NCI-H526 treated with DMSO at 0.1 percent for 48 hours (cell line): ENCODE data around the gene CCDC148.
"Not testable (repeated sequence)": the region's sequence is repeated elsewhere in the genome, so short reads cannot be mapped to it uniquely, and the experiment has no call there.

Experiments
- DNase-seq: peaks from one replicate; lab custom pipeline; 2025; lab: John Stamatoyannopoulos, UW

CCDC148 gene

DNA sequence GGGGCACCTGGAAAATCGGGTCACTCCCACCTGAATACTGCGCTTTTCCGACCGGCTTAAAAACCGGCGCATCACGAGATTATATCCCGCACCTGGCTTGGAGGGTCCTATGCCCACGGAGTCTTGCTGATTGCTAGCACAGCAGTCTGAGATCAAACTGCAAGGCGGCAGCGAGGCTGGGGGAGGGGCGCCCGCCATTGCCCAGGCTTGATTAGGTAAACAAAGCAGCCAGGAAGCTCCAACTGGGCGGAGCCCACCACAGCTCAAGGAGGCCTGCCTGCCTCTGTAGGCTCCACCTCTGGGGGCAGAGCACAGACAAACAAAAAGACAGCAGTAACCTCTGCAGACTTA lies 105.1 kb downstream of the CCDC148 start:
- not testable (repeated sequence) for DNase-seq

- DNase-seq = not testable (repeated sequence)
These were observed 105.6 kb downstream of the CCDC148 start for GRCh38 chr2:158350751-158351465.

- DNase-seq = no peak
These were observed 110.5 kb downstream of the CCDC148 start for GRCh38 chr2:158346032-158346431.

DNA sequence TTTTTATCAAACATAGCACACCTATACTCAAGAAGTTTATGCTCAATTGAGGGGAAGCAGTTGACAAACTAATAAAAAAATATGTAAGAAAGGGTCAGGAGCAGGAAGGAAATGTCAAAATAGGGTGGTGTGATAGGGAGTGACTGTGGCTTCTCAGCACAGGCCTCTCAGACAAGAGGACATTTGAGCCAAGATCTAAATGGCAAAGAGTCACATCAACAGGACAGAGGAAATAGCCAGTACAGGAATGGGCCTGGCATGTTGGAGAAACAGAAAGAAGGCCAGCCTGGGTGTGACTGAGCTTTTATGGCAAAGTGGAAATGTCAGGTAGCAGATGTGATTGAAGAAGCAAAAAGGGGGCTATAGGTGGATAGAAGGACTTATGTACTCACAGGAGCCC lies 117.0 kb downstream of the CCDC148 start:
- DNase-seq = no peak

- DNase-seq = no peak
These were observed 119.5 kb downstream of the CCDC148 start for GRCh38 chr2:158337018-158337417.

DNA sequence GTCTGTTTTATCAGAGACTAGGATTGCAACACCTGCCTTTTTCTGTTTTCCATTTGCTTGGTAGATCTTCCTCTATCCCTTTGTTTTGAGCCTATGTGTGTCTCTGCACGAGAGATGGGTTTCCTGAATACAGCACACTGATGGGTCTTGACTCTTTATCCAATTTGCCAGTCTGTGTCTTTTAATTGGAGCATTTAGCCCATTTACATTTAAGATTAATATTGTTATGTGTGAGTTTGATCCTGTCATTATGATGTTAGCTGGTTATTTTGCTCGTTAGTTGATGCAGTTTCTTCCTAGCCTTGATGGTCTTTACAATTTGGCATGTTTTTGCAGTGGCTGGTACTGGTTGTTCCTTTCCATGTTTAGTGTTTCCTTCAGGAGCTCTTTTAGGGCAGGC lies 124.8 kb downstream of the CCDC148 start:
- not testable (repeated sequence) for DNase-seq

GRCh38 chr2:158325782-158326340 lies 130.7 kb downstream of the CCDC148 start:
- DNase-seq = no peak

- DNase-seq = no peak
These were observed 131.3 kb downstream of the CCDC148 start for GRCh38 chr2:158325031-158325781.

- no peak for DNase-seq
These were observed 133.2 kb downstream of the CCDC148 start for GRCh38 chr2:158323381-158323780.

- DNase-seq = no peak
These were observed 135.3 kb downstream of the CCDC148 start for GRCh38 chr2:158321264-158321663.

- DNase-seq = no peak
These were observed 137.3 kb downstream of the CCDC148 start for GRCh38 chr2:158319269-158319668.

DNA sequence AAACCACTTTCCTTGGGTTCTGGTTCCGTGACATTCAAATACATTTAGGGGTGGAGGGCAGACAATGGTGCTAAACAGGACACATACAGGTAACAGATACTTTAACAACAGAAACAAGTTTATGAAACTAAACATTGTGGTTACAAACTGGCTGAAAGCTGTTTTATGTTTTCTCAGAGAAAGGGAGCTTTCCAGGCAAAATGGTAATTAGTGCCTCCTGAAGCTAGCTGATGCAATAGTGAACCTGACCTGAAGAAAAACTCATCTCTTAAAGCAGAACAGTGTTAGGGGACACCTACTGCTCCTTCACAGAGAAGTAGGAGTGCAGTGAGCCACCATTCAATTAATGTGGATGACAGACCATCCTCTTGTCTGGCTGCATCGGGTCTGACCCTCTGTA lies 138.9 kb downstream of the CCDC148 start:
- no peak for DNase-seq

DNA sequence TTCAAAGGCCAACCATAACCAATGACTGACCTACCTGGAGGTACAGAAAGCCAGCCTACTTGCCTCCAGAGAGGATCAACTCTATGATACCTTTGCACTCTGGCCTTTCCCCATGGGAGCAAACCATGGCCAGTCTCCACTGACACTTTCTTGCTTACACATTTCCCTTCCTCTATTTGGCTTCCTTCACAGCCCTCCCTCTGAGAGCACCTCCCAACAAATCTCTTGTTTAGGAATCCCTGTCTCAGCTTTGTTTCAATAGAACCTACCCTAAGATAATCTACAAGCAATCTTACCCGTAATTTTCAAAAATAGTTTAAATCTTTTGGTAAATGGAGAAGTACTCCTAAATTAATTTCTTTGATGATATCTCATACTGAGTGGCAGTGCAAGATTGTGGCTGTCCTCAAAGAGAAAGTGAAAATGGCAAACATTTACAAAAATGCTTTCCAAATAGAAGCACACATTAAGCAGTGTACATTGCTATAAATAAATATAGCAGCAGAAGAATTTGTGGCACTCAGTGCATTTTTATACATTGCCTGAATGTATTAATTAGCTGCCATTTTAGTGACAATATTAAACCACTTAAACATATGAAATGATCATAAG lies 140.6 kb downstream of the CCDC148 start:
- DNase-seq = no peak

- DNase-seq = no peak
These were observed 141.6 kb downstream of the CCDC148 start for GRCh38 chr2:158315000-158315399.

DNA sequence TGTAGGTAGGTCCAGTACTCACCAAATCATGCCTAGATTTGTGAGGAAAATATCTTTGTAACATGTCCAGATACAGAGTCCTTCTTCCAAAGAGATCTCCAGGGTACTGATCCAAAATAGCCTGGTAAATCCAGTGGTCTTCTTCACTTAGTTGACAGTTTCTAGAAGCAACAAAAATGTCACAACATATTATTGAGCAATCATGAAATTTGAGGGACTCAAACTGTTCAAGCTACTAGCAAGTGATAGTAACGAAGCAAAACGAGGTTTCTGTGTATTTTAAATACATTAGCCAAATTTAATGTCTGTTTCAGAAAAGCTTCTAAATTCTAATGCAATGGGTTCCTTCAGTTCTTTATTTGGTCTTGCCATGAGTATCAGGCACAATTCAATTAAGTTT lies 142.8 kb downstream of the CCDC148 start:
- no peak for DNase-seq

GRCh38 chr2:158312981-158313380 lies 143.6 kb downstream of the CCDC148 start:
- no peak for DNase-seq

GRCh38 chr2:158310407-158310806 lies 146.1 kb downstream of the CCDC148 start:
- DNase-seq = not testable (repeated sequence)

DNA sequence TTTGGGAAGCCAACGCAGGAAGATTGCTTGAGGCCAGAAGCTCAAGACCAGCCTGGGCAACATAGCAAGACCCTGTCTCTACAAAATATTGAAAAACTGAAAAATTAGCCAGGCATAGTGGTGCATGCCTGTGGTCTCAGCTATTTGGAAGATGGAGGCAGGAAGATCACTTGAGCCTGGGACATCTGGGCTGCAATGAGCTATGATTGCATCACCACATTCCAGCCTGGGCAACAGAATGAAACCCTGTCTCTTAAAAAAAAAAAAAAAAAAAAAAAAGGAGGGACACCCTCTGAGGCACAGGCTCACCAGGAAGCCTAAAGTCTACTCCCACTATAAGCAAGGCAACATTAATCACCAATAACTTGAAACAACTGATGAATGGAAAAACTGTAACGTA lies 151.1 kb downstream of the CCDC148 start:
- no peak for DNase-seq

DNA sequence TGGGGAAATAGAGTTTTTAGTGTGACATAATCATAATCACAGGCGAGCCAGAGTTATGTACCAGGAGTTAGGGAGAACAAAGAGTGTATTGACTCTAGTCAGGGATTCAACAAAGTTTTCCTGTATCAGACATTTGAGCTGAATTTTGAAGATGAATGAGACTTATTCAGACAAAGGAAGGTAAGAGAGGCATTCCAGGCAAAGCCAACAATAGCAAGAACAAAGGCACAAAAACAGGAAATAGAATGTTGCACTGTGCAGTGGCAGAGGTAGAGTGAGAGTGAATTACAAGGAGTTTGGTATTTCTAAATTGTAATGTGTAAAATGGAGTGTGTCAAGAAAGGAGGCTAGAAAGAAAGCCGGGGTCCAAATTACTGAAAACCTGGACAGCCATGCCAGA lies 156.2 kb downstream of the CCDC148 start:
- DNase-seq = no peak

DNA sequence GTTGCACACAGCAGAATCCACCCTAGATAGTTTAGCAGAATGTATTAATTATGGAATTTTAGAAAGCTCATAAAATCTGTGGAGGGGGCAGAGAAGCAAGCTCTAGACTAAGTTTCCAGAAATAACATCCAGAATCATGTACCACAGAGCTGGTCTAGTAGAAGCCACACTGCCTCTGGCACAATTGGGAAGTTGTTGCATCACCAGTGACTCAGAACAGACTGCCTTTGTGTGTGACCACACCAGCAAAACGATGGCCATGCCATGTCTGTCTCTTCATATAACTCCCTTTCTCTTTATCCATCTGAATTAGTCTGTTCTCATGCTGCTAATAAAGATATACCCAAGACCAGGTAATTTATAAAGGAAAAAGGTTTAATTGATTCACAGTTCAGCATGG lies 158.9 kb downstream of the CCDC148 start:
- no peak for DNase-seq

DNA sequence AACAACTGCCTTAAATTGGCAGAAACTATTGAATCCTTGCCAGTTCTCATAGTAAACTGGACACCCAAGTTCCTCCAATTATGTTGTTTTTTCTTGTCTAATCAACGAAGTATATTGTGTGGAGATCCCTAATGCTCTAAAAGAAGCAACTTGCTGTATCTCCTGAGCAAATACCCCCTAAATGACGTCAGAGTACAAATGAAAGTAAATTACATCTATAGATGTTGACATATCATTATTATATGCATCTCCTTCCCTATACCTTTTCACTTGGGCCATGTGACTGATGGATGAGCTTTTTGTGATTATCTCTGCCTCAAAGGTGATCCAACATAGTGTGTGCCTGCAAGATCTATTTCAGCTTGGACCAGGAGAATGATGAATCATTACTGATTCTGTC lies 159.4 kb downstream of the CCDC148 start:
- no peak for DNase-seq

DNA sequence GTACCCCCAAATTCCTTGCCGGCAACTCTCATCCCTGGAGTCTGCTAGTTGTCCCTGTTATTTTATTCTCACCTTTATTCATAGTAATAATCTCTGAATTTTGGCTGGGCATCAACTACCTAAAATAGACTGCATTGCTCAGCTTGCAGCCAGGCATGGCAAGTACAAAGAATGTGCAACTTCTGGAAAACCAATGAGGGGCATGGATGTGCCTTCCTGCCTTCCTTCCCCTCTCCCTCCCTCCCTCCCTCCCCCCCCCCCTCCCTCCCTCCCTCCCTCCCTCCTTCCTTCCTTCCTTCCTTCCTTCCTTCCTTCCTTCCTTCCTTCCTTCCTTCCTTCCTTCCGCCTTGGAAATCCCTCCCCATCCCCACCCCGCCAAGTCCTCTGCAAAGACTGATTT lies 162.8 kb downstream of the CCDC148 start:
- DNase-seq = no peak
